GM12878 (cell line): ENCODE results near the gene TIRAP. TPM values are rescaled to one million over a fixed set of nuclear protein-coding genes. Genes with fewer than 3 reads are reported as not detected.

Experiments used
- ATAC-seq: fragments of 200-7000 bp; cut with Tn5 transposase; 3 replicates; pipeline ENCODE4 v1.9.1; 2020; ENCODE audit warnings: mild to moderate bottlenecking, moderate library complexity
- BruUV-seq: library from RNA; stranded (reverse); fragments of 400-500 nt; replicated peaks from 2 replicates; lab custom pipeline; 2021; lab: Mats Ljungman, UMichigan
- CTCF ChIA-PET: fragments of 300-600 bp; sonication (Branson Sonifier 250); formaldehyde crosslinking; extraction: SDS; loops from one replicate; lab custom pipeline; 2021; ENCODE audit warnings: inconsistent platforms; lab: Yijun Ruan, JAX
- POLR2A ChIA-PET: fragments of 350-600 bp; formaldehyde crosslinking; extraction: SDS; loops from one replicate; lab custom pipeline; 2021; ENCODE audit warnings: inconsistent platforms; lab: Charles Lee
- RAD21 ChIA-PET: fragments of 300-600 bp; sonication (Branson Sonifier 250); formaldehyde crosslinking; loops from one replicate; lab custom pipeline; 2023; ENCODE audit warnings: antibody characterized with exemption; ENCODE audit not compliant: unreplicated experiment; lab: Charles Lee
- SMC1A ChIA-PET: fragments of 300-600 bp; sonication (Branson Sonifier 250); formaldehyde crosslinking; loops from one replicate; lab custom pipeline; 2023; ENCODE audit not compliant: unreplicated experiment, uncharacterized antibody; lab: Charles Lee
- DNase-seq: peaks from one replicate; pipeline ENCODE4 v3.0.0-alpha.2; 2011; ENCODE audit warnings: low read depth, low spot score
- FAIRE-seq: peaks from 3 replicates; lab custom pipeline; 2011; peaks lifted over from hg19 to GRCh38; lab: Jason Lieb, UNC
- H2AFZ ChIP-seq: 2 replicates; pipeline ENCODE4 v1.6.0; 2011; ENCODE audit warnings: low read depth, low read length, control low read depth; ENCODE audit not compliant: control insufficient read depth
- H3K27ac ChIP-seq: 2 replicates; pipeline ENCODE4 v1.5.1; 2011; ENCODE audit warnings: control low read depth; ENCODE audit not compliant: control insufficient read depth, insufficient read depth
- H3K27me3 ChIP-seq, 2 experiments: replicated peaks in 1 of 2; 2 replicates each; pipeline versions ENCODE4 v1.6.0 to v1.6.1; 2011; ENCODE audit warnings: low read length in 1 of 2; ENCODE audit not compliant: control insufficient read depth in 2 of 2, insufficient read depth in 2 of 2
- H3K36me3 ChIP-seq, 2 experiments: 2 replicates each; pipeline ENCODE4 v1.5.1; 2011; ENCODE audit warnings: low read length in 1 of 2; ENCODE audit not compliant: control insufficient read depth in 2 of 2, insufficient read depth in 2 of 2
- H3K4me1 ChIP-seq: 2 replicates; pipeline ENCODE4 v1.6.1; 2011; ENCODE audit warnings: mild to moderate bottlenecking, low read length, moderate library complexity, mixed read lengths; ENCODE audit not compliant: control insufficient read depth, insufficient read depth
- H3K4me2 ChIP-seq: 2 replicates; pipeline ENCODE4 v1.6.0; 2011; ENCODE audit warnings: control low read depth; ENCODE audit not compliant: control insufficient read depth, insufficient read depth
- H3K4me3 ChIP-seq: fragments of 200-600 bp; sonication (generic); 2 replicates; pipeline ENCODE4 v1.5.1; 2016
- H3K79me2 ChIP-seq: 2 replicates; pipeline ENCODE4 v1.6.0; 2011; ENCODE audit warnings: low read length; ENCODE audit not compliant: control insufficient read depth, insufficient read depth
- H3K9ac ChIP-seq: 2 replicates; pipeline ENCODE4 v1.8.0; 2011; ENCODE audit warnings: low read length, control low read depth, mixed read lengths; ENCODE audit not compliant: control insufficient read depth, insufficient read depth
- H3K9me3 ChIP-seq: replicated peaks from 3 replicates; pipeline ENCODE4 v1.5.1; 2011; ENCODE audit warnings: mild to moderate bottlenecking, low read length; ENCODE audit not compliant: control insufficient read depth, insufficient read depth
- H4K20me1 ChIP-seq: 2 replicates; pipeline ENCODE4 v1.6.0; 2011; ENCODE audit not compliant: control insufficient read depth, insufficient read depth
- ATF7 ChIP-seq: fragments of 450-650 bp; IDR thresholded peaks from 2 replicates; pipeline ENCODE4 v1.6.1; 2016; ENCODE audit warnings: low read depth, mild to moderate bottlenecking
- BHLHE40 ChIP-seq, 2 experiments: fragments of 450-650 bp in 1 of 2; IDR thresholded peaks; 2 replicates each; pipeline ENCODE4 v1.6.1; 2011 to 2017; ENCODE audit warnings: low read depth in 2 of 2, borderline replicate concordance in 1 of 2, improper control_type of control experiment in 1 of 2, low read length in 1 of 2, mild to moderate bottlenecking in 1 of 2
- EED ChIP-seq: sonication (generic); IDR thresholded peaks from 2 replicates; pipeline ENCODE4 v1.6.1; 2016; ENCODE audit warnings: antibody characterized with exemption, low read depth
- ETV6 ChIP-seq, 2 experiments: fragments of 450-650 bp in 1 of 2; IDR thresholded peaks in 1 of 2; conservative IDR thresholded peaks in 1 of 2; 2 replicates each; pipeline ENCODE4 v1.6.1; 2014; ENCODE audit warnings: antibody characterized with exemption in 1 of 2, borderline replicate concordance in 1 of 2, low read depth in 1 of 2, mild to moderate bottlenecking in 1 of 2, moderate library complexity in 1 of 2
- HDAC2 ChIP-seq: fragments of 200-600 bp; sonication (generic); IDR thresholded peaks from 2 replicates; pipeline ENCODE4 v1.6.1; 2017
- NRF1 ChIP-seq: conservative IDR thresholded peaks from 2 replicates; pipeline ENCODE4 v1.6.1; 2011; ENCODE audit warnings: mild to moderate bottlenecking, low read depth, low read length, improper control_type of control experiment
- PML ChIP-seq: IDR thresholded peaks from 2 replicates; pipeline ENCODE4 v1.6.1; 2012; ENCODE audit warnings: low read length, inconsistent platforms
- REST ChIP-seq: IDR thresholded peaks from 2 replicates; pipeline ENCODE4 v1.6.1; 2012; ENCODE audit warnings: mild to moderate bottlenecking, low read depth, low read length
- WGBS: methylation state at CpG from one replicate; pipeline ENCODE4 v1.1.6; 2016; ENCODE audit warnings: low lambda C conversion rate; ENCODE audit not compliant: insufficient replicate concordance, insufficient coverage; ENCODE audit errors: missing lambda C conversion rate; 5-methylcytosine and 5-hydroxymethylcytosine counted together
- in situ Hi-C: fragments of 300-500 bp; cut with MboI; formaldehyde crosslinking; loops from 9 replicates; pipeline ENCODE4 v1.14.3; 2018; ENCODE audit warnings: mixed read lengths
- intact Hi-C: fragments of 100-400 bp; cut with micrococcal nuclease; formaldehyde crosslinking; loops from one replicate; pipeline ENCODE4 v1.14.2; 2022; ENCODE audit not compliant: unreplicated experiment
- polyA plus RNA-seq, 11 experiments: library from polyadenylated mRNA; depleted of rRNA in 4 of 11; unstranded in 6 of 11; stranded (reverse) in 5 of 11; fragments of >200 nt; fragmentation: Nextera tagmentation in 4 of 11; fragmentation: Illumina TruSeq in 1 of 11; extraction: Ambion mirVana in 4 of 11; extraction: Trizol in 1 of 11; gene quantifications; 1 replicate in 1 of 11; 2 replicates in 10 of 11; pipeline versions ENCODE4 v1.2.1 to v1.2.3, GENCODE V29; 2011 to 2016; ENCODE audit warnings: inconsistent platforms in 2 of 11, missing spikeins in 2 of 11, low read depth in 1 of 11
- total RNA-seq, 4 experiments: library from RNA; depleted of rRNA in 3 of 4; stranded (reverse); fragments of >200 nt in 3 of 4; fragmentation: Illumina TruSeq in 1 of 4; extraction: Trizol in 1 of 4; gene quantifications; 2 replicates each; pipeline versions ENCODE4 v1.2.1 to v1.2.3, GENCODE V29; 2013 to 2021

Gene TIRAP
- total and polyA plus RNA-seq, 10 of the 15 experiments (the other 5 are each of a cell fraction or from before 2014, with no cell fraction given) = 0.76 to 9.9 (median 4.7) TPM

DNA sequence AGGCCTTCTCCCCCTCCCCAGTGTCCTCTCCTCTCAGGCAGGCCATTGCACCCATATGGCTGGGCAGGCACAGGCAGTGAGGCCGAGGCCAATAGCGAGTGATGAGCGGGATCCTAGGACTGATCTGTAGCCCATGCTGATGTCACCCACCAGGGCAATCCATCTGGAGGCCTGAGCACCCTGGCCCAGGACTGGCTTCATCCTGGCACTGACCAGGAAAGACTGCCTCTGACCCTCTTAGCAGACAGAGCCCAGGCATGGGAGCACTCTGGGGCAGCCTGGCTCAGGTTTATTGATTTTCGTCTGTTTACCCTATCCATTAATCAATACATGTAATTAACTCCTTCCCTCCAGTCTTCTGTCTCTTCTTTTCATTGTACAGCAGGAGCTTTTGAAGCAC, 5.1 kb upstream of the TIRAP start:
- Histone ChIP-seq H3K4me2 (no peak overlapping the region), H3K27me3 (no peaks in the 10 kb centered on the region), H3K79me2 (no peaks in the 10 kb centered on the region; the same call in 1 of the 2 replicates), H4K20me1 (no peaks in the 10 kb centered on the region), H3K36me3 (peaks cover 7 to 18% of the 10 kb centered on the region in 2 experiments), H3K4me3 (no peak overlapping the region), H3K9me3 (no peaks in the 10 kb centered on the region), H3K4me1 (peaks cover 7% of the 10 kb centered on the region), H2AFZ (no peak overlapping the region), H3K27ac (no peak overlapping the region), H3K9ac (no peak overlapping the region)
- no TSS peak for BruUV-seq
- ChIA-PET POLR2A (no interaction called here), CTCF (no interaction called here), RAD21 (no interaction called here), SMC1A (no interaction called here)
- intact Hi-C loops (no loop called here), in situ Hi-C loops (no loop called here)
- ATAC-seq (no peak), FAIRE-seq (no peak), DNase-seq (no peak)
- TF ChIP-seq BHLHE40 (IDR thresholded peaks at IDR 0.05; ENCODE audit: borderline replicate concordance in 1 of 2, low read depth in 2 of 2, low read length in 1 of 2) (no peak), NRF1 (no peak), EED (no peak), REST (no peak), ETV6 (conservative IDR thresholded peaks at IDR 0.05 in 1 of 2, IDR thresholded peaks at IDR 0.05 in 1 of 2; ENCODE audit: borderline replicate concordance in 1 of 2, low read depth in 1 of 2) (no peak), HDAC2 (no peak), ATF7 (no peak), PML (no peak)
- 90% methylated on average over 4 of the region's 4 CpGs for whole genome bisulfite sequencing
